GM21717 (cell line): ENCODE data around the gene AFAP1.

Experiments
- ATAC-seq: cut with Tn5 transposase; IDR thresholded peaks from one replicate; pipeline ENCODE4 v1.9.1; 2021; ENCODE audit warnings: mild to moderate bottlenecking, moderate library complexity; ENCODE audit not compliant: unreplicated experiment

The AFAP1 gene

DNA sequence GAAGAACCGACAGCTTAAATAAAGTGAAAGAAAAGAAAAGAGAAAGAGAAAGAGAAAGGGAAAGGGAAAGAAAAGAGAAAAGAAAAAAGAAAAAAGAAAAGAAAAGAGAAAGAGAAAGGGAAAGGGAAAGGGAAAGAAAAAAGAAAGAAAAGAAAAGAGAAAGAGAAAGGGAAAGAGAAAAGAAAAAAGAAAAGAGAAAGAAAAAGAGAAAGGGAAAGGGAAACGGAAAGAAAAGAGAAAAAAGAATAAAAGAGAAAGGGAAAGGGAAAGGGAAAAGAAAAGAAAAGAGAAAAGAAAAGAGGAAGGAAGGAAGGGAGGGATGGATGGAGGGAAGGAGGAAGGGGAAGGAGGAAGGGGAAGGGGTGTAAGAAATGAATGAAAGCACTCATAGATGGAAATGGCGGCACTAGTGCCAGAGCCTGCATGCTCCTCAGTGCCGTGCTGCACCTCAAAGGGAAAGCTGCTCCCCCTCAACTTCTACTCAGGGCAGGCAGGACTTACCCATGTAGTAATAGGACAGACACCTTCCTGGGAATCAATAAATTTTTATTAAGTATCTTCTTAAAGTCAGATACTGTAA, 70.7 kb downstream of the AFAP1 start:
- ATAC-seq, result no peak

DNA sequence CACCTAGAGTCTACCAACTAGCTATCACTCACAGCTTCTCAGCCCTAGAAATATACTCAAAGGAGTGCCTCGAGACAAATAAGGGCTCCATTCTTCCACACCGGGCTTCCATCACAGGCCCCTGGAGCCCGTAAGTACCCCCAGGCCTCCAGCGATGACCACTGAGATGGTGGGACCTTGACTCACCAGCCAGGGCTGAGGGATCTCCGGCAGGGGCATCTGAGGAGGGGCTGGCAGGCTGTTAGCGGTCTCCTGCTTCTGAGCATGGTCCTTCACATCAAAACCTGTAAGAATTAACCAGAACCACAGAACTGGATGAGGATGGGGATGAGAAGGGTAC, 71.3 kb downstream of the AFAP1 start:
- ATAC-seq, result no peak

- ATAC-seq, result no peak
Measured at GRCh38 chr4:7867701-7868435, 71.8 kb downstream of the AFAP1 start.

DNA sequence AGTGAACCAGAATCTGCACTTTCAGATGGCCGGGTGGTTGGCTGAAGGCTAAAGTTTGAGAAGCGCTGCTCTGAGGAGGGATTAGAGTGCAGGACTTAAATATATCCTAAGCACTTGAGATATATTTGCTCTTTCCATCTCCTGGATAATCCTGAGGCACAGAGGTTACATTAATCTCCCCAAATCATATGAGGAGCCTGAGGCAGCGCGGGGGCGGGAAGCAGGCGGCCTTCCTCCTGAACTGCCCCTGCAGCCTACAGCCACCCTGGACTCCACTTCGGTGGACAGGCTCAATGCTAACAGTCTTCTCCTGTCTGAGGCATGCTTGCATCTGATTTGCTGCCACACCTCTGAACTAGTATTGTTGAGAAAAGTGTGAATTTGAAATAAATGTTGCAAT, 72.5 kb downstream of the AFAP1 start:
- ATAC-seq, result no peak

DNA sequence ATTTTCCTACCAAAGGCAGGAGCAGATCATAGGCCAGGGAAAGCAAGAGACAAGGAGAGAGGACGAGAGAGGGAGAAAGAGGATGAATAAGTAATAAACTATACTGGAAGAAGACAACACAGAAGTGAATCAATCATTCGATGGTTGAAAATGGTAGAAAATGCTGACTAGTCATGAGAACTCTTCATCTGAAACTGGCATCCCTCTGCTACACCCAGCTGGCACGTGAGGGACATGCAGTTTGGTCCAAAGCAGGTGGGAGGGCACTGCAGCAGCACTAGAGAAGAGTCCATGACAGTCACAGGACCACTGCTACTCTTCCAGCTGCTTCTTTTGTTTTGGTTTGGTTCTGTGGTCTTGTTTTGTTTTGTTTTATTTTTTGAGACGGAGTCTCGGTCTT, 74.1 kb downstream of the AFAP1 start:
- ATAC-seq, result no peak

- ATAC-seq, result no peak
Measured at GRCh38 chr4:7864685-7865084, 75.0 kb downstream of the AFAP1 start.

- ATAC-seq, result no peak
Measured at GRCh38 chr4:7863911-7864681, 75.6 kb downstream of the AFAP1 start.

GRCh38 chr4:7862561-7863192, 77.0 kb downstream of the AFAP1 start:
- ATAC-seq, result no peak

GRCh38 chr4:7861440-7861881, 78.2 kb downstream of the AFAP1 start:
- ATAC-seq, result no peak

DNA sequence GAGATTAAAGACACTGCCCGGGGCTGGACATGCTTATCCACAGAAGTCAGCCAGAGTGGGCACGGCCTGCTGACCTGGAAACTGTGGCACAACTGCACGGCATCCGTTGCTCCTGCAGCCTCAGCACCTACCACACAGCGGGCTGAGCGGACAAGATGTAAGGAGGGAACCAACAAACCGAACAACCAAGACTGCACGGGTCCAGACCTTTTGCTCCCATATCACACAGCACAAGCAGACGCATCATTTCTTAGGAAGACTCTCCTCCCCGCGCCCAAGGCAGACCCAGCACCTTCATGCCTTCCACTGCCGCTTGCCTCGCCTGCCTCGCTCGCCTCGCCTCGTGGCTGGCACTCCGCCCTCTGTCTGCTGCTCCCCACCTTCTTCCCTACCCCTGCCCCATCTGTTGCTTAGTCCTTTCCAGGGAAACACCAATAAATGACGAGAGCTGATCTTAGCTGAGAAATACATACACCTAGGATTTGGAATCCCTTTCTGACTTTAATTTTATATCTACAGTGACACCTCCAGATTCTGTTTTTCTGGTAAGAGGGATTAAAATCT, 79.0 kb downstream of the AFAP1 start:
- no peak for ATAC-seq

GRCh38 chr4:7859326-7859725, 80.3 kb downstream of the AFAP1 start:
- ATAC-seq, result no peak

GRCh38 chr4:7858498-7858897, 81.2 kb downstream of the AFAP1 start:
- no peak for ATAC-seq

GRCh38 chr4:7857993-7858392, 81.7 kb downstream of the AFAP1 start:
- no peak for ATAC-seq

GRCh38 chr4:7857238-7857701, 82.4 kb downstream of the AFAP1 start:
- no peak for ATAC-seq

DNA sequence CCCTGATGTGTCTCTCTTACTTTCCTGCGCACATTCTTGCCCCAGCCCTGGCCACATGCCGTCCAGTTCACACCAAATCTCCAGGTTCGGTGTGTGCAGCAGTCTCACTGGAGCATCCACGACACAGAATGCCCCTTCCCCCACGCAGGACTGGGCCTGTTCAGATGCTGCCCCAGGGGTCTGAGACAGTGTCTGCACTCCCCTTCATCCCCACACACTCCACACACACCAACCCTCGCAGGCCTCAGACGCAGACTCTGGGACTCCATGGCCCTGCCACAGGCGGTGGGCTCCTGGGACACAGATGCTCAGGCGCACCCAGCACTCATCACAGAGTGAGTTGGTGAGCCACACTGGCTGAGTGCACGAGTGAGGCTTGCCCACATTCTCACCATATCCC, 83.9 kb downstream of the AFAP1 start:
- no peak for ATAC-seq

GRCh38 chr4:7854697-7855370, 84.8 kb downstream of the AFAP1 start:
- ATAC-seq, result no peak

- ATAC-seq, result no peak
Measured at GRCh38 chr4:7854216-7854615, 85.4 kb downstream of the AFAP1 start.

DNA sequence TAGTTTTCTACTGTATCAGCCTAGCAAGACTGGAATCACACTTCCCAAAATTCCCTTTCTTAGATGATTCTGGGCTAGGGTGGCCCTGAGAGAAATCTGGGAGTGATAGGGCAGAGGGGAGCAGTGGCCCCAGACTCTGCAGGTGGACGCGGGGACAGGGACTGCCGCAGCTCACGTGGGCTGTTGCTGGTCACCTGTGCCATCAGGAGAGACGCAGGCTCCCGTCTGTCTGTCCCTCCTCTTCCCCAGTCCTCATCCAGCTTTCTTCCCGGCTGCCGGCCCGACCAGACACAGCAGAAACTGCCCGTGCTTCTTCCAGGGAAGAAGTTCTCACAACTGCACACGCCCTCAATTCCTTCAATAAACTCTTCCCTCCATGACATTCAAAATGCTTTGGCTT, 86.4 kb downstream of the AFAP1 start:
- no peak for ATAC-seq

- ATAC-seq, result no peak
Measured at GRCh38 chr4:7852568-7853185, 87.0 kb downstream of the AFAP1 start.

DNA sequence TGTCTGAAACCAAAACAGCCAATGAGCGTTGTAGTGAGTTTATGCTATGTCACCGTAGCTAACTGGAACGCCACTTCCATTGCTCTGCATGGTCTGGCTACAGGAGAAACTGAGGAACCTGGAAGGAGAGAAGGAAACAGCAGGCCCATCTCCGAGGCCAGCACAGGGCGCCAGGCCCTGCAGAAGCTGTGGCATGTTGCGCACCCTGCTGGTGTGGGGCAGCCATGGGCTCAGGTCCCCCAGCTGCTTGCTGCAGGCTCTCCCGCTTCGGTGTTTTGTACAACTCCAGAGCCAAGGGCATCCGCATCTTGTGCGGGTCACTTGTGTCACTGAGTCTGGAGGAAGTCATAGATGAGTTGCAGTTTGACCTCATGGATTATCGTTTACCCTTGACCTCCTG, 89.2 kb downstream of the AFAP1 start:
- ATAC-seq, result no peak
